ENCODE results near the gene ANKRD53. TPM values are rescaled to one million over a fixed set of nuclear protein-coding genes. Genes with fewer than 3 reads are reported as not detected.

The ANKRD53 gene
- total RNA-seq, 1 experiment from 2014 or later = not detected

DNA sequence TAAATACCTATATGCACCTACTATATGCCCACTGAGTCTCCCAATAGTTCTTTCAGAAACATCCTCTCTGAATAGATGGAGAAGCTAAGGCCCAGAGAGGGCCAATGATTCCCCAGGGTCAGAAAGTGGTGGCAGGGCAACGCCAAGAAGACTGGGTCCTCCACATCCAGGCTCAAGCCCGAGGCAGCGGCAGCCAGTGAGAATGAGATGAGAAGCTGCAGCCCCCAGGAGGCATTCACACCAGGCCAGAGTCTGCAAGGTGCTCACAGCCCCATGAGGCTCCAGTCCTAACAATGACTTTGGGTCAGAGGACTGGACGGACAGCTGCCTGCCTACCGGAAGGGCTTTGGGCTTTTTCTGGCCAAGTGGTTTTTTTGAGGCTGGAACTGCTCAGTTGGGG is 12.7 kb downstream of the ANKRD53 start:
- Histone ChIP-seq H3K4me3 (replicated peaks in 1 of 2; ENCODE audit: low read depth in 1 of 2, low read length in 2 of 2) (no peak overlapping the region), H3K9me2 (ENCODE audit: insufficient read depth) (no peaks in the 10 kb centered on the region), H3K9ac (ENCODE audit: low read length) (no peak overlapping the region), H4K20me1 (ENCODE audit: insufficient read depth) (no peaks in the 10 kb centered on the region), H3K9me3 (ENCODE audit: control insufficient read depth in 1 of 2, insufficient read depth in 1 of 2, low read depth in 1 of 2, low read length in 2 of 2) (no peaks in the 10 kb centered on the region), H2AFZ (ENCODE audit: low read depth, low read length, poor library complexity, severe bottlenecking) (no peak overlapping the region), H3K36me3 (ENCODE audit: control insufficient read depth in 1 of 2, insufficient read depth in 2 of 2, low read length in 2 of 2) (peaks cover 23 to 28% of the 10 kb centered on the region in 2 experiments; a peak in 3 of 4 replicates), H3K27ac (ENCODE audit: low read depth, low read length) (no peak overlapping the region), H3K79me2 (ENCODE audit: insufficient read depth, low read length) (peaks cover 24% of the 10 kb centered on the region), H3K27me3 (ENCODE audit: insufficient read depth, low read length) (no peaks in the 10 kb centered on the region), H3K4me2 (ENCODE audit: low read length) (no peak overlapping the region), H3K4me1 (ENCODE audit: control insufficient read depth in 1 of 2, insufficient read depth in 2 of 2, low read length in 2 of 2) (peaks cover 13 to 22% of the 10 kb centered on the region in 2 experiments; a peak in 3 of 4 replicates)
- TF ChIP-seq CEBPB (IDR thresholded peaks at IDR 0.05; ENCODE audit: low read depth) = no peak
- no peak for TF ChIP-seq SRF (IDR thresholded peaks at IDR 0.05; ENCODE audit: low read depth)
- no peak for TF ChIP-seq SIN3A (IDR thresholded peaks at IDR 0.05; ENCODE audit: low read depth)
- TF ChIP-seq SP1 (IDR thresholded peaks at IDR 0.05; ENCODE audit: low read depth) = no peak
- no peak for TF ChIP-seq RAD21 (IDR thresholded peaks at IDR 0.05; ENCODE audit: low read depth)
- TF ChIP-seq POLR2A (IDR thresholded peaks at IDR 0.05; ENCODE audit: borderline replicate concordance, extremely low read depth, insufficient read depth, insufficient read length) = no peak
- TF ChIP-seq ELF1 (IDR thresholded peaks at IDR 0.05; ENCODE audit: borderline replicate concordance, low read depth) = no peak
- CTCF ChIA-PET = no interaction called here
- RAD21 ChIA-PET (ENCODE audit: low non-redundant PET in 1 of 2, low total read pairs in 2 of 2, uncharacterized antibody in 2 of 2, unreplicated experiment in 2 of 2) = no interaction called here
- intact Hi-C loops (cut with micrococcal nuclease) = no loop called here
- no TSS peak for BruUV-seq (replicated peaks)
- ATAC-seq = no peak
- no peak for DNase-seq (ENCODE audit: low read depth, low spot score)
- POLR2A ChIA-PET = no interaction called here

GRCh38 chr2:70991742-70992141 is 13.3 kb downstream of the ANKRD53 start:
- intact Hi-C loops (cut with micrococcal nuclease) = no loop called here
- Histone ChIP-seq H3K4me2 (ENCODE audit: low read length) (no peak overlapping the region), H3K27ac (ENCODE audit: low read depth, low read length) (no peak overlapping the region), H2AFZ (ENCODE audit: low read depth, low read length, poor library complexity, severe bottlenecking) (no peak overlapping the region), H3K27me3 (ENCODE audit: insufficient read depth, low read length) (no peaks in the 10 kb centered on the region), H4K20me1 (ENCODE audit: insufficient read depth) (no peaks in the 10 kb centered on the region), H3K4me3 (replicated peaks in 1 of 2; ENCODE audit: low read depth in 1 of 2, low read length in 2 of 2) (no peak overlapping the region), H3K9me3 (ENCODE audit: control insufficient read depth in 1 of 2, insufficient read depth in 1 of 2, low read depth in 1 of 2, low read length in 2 of 2) (no peaks in the 10 kb centered on the region), H3K36me3 (ENCODE audit: control insufficient read depth in 1 of 2, insufficient read depth in 2 of 2, low read length in 2 of 2) (peaks cover 20 to 27% of the 10 kb centered on the region in 2 experiments; a peak in 3 of 4 replicates), H3K79me2 (ENCODE audit: insufficient read depth, low read length) (peaks cover 24% of the 10 kb centered on the region), H3K4me1 (ENCODE audit: control insufficient read depth in 1 of 2, insufficient read depth in 2 of 2, low read length in 2 of 2) (peaks cover 13 to 22% of the 10 kb centered on the region in 2 experiments; a peak in 3 of 4 replicates), H3K9ac (ENCODE audit: low read length) (no peak overlapping the region), H3K9me2 (ENCODE audit: insufficient read depth) (no peaks in the 10 kb centered on the region)
- TF ChIP-seq, protein P1, sequence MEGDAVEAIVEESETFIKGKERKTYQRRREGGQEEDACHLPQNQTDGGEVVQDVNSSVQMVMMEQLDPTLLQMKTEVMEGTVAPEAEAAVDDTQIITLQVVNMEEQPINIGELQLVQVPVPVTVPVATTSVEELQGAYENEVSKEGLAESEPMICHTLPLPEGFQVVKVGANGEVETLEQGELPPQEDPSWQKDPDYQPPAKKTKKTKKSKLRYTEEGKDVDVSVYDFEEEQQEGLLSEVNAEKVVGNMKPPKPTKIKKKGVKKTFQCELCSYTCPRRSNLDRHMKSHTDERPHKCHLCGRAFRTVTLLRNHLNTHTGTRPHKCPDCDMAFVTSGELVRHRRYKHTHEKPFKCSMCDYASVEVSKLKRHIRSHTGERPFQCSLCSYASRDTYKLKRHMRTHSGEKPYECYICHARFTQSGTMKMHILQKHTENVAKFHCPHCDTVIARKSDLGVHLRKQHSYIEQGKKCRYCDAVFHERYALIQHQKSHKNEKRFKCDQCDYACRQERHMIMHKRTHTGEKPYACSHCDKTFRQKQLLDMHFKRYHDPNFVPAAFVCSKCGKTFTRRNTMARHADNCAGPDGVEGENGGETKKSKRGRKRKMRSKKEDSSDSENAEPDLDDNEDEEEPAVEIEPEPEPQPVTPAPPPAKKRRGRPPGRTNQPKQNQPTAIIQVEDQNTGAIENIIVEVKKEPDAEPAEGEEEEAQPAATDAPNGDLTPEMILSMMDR (IDR thresholded peaks at IDR 0.05 in 2 of 3, conservative IDR thresholded peaks at IDR 0.05 in 1 of 3; ENCODE audit: borderline replicate concordance in 1 of 3, insufficient read depth in 1 of 3, low read depth in 2 of 3, low read length in 2 of 3) = no peak
- TF ChIP-seq SRF (IDR thresholded peaks at IDR 0.05; ENCODE audit: low read depth) (no peak), EZH2 (IDR thresholded peaks at IDR 0.05) (no peak), POLR2AphosphoS5 (IDR thresholded peaks at IDR 0.05; ENCODE audit: low read depth, low read length) (no peak), CEBPB (IDR thresholded peaks at IDR 0.05; ENCODE audit: low read depth) (no peak), FOSL1 (IDR thresholded peaks at IDR 0.05; ENCODE audit: low read depth) (no peak), TCF7L2 (IDR thresholded peaks at IDR 0.05; ENCODE audit: borderline replicate concordance, extremely low read depth, insufficient read depth, insufficient read length) (no peak), EZH2phosphoT487 (IDR thresholded peaks at IDR 0.05; ENCODE audit: borderline replicate concordance) (no peak), ZNF274 (IDR thresholded peaks at IDR 0.05; ENCODE audit: low read depth, low read length) (no peak), ELF1 (IDR thresholded peaks at IDR 0.05; ENCODE audit: borderline replicate concordance, low read depth) (no peak), POLR2A (IDR thresholded peaks at IDR 0.05; ENCODE audit: borderline replicate concordance, extremely low read depth, insufficient read depth, insufficient read length) (no peak), EGR1 (IDR thresholded peaks at IDR 0.05; ENCODE audit: low read depth) (no peak)
- TF ChIP-seq, protein P2, sequence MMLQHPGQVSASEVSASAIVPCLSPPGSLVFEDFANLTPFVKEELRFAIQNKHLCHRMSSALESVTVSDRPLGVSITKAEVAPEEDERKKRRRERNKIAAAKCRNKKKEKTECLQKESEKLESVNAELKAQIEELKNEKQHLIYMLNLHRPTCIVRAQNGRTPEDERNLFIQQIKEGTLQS (IDR thresholded peaks at IDR 0.05) = no peak
- ChIA-PET CTCF (interaction anchor here (1.1 kb wide), 1 partner anchor 10 kb away, joined by 3 read pairs; no protein-coding TSS in a partner anchor), RAD21 (ENCODE audit: low non-redundant PET in 1 of 2, low total read pairs in 2 of 2, uncharacterized antibody in 2 of 2, unreplicated experiment in 2 of 2) (no interaction called here), POLR2A (no interaction called here)
- ATAC-seq (no peak), DNase-seq (ENCODE audit: low read depth, low spot score) (no peak)
- BruUV-seq (replicated peaks) = no TSS peak

All from HCT116 (cell line).